Neuronal stem cell (in vitro differentiated cells): ENCODE data around the gene ZNF285.

ENCODE experiments used
- DNase-seq: peaks from one replicate; pipeline ENCODE4 v3.0.0-alpha.2; 2013; ENCODE audit warnings: low spot score
- H2AFZ ChIP-seq: one replicate; pipeline ENCODE4 v1.6.1; 2013; ENCODE audit warnings: mild to moderate bottlenecking, low read length, inconsistent platforms
- H2AK5ac ChIP-seq: 2 replicates; pipeline ENCODE4 v1.6.1; 2013; ENCODE audit warnings: low read depth, mild to moderate bottlenecking, inconsistent platforms, low read length, moderate library complexity, mixed read lengths
- H2BK120ac ChIP-seq: 2 replicates; pipeline ENCODE4 v1.6.1; 2013; ENCODE audit warnings: low read depth, mild to moderate bottlenecking, inconsistent platforms, low read length, moderate library complexity, mixed read lengths
- H2BK12ac ChIP-seq: one replicate; pipeline ENCODE4 v1.6.1; 2013; ENCODE audit warnings: low read length, inconsistent platforms
- H2BK15ac ChIP-seq: 2 replicates; pipeline ENCODE4 v1.6.1; 2013; ENCODE audit warnings: mild to moderate bottlenecking, low read length, inconsistent platforms, mixed read lengths
- H2BK5ac ChIP-seq: one replicate; pipeline ENCODE4 v1.6.1; 2013; ENCODE audit warnings: inconsistent platforms, mild to moderate bottlenecking, low read length, moderate library complexity
- H3K14ac ChIP-seq: one replicate; pipeline ENCODE4 v1.6.1; 2013; ENCODE audit warnings: low read length, inconsistent platforms
- H3K18ac ChIP-seq: 2 replicates; pipeline ENCODE4 v1.6.1; 2013; ENCODE audit warnings: low read length, inconsistent platforms
- H3K23ac ChIP-seq: 2 replicates; pipeline ENCODE4 v1.6.1; 2013; ENCODE audit warnings: low read depth, mild to moderate bottlenecking, mixed read lengths, low read length, inconsistent platforms; ENCODE audit not compliant: poor library complexity
- H3K27ac ChIP-seq: replicated peaks from 3 replicates; pipeline ENCODE4 v1.5.1; 2013; ENCODE audit warnings: low read length, inconsistent platforms
- H3K27me3 ChIP-seq, 3 experiments: 2 replicates each; pipeline ENCODE4 v1.6.1; 2013; ENCODE audit warnings: low read length in 3 of 3, mild to moderate bottlenecking in 2 of 3, inconsistent platforms in 1 of 3, low read depth in 1 of 3, mixed read lengths in 1 of 3, moderate library complexity in 1 of 3; ENCODE audit not compliant: control insufficient read depth in 3 of 3, insufficient read depth in 3 of 3
- H3K36me3 ChIP-seq, 2 donors: replicated peaks in 1 of 2; 2 replicates each; pipeline ENCODE4 v1.6.1; 2013; ENCODE audit warnings: low read length in 2 of 2; ENCODE audit not compliant: control insufficient read depth in 2 of 2, insufficient read depth in 2 of 2
- H3K4ac ChIP-seq: 2 replicates; pipeline ENCODE4 v1.6.1; 2013; ENCODE audit warnings: inconsistent platforms, mild to moderate bottlenecking, low read length, moderate library complexity
- H3K4me1 ChIP-seq, 2 donors: 1 replicate in 1 of 2; 2 replicates in 1 of 2; pipeline ENCODE4 v1.6.1; 2013; ENCODE audit warnings: low read length in 2 of 2, low read depth in 1 of 2; ENCODE audit not compliant: control insufficient read depth in 2 of 2, insufficient read depth in 1 of 2
- H3K4me2 ChIP-seq: one replicate; pipeline ENCODE4 v1.6.1; 2013; ENCODE audit warnings: mild to moderate bottlenecking, low read length, inconsistent platforms; ENCODE audit not compliant: insufficient read depth, poor library complexity, severe bottlenecking
- H3K4me3 ChIP-seq, 2 donors: 2 replicates each; pipeline ENCODE4 v1.5.1; 2013; ENCODE audit warnings: low read length in 2 of 2, mild to moderate bottlenecking in 2 of 2, inconsistent platforms in 1 of 2, moderate library complexity in 1 of 2
- H3K79me1 ChIP-seq: one replicate; pipeline ENCODE4 v1.6.1; 2013; ENCODE audit warnings: low read depth, mild to moderate bottlenecking, inconsistent platforms, low read length, moderate library complexity
- H3K9ac ChIP-seq: one replicate; pipeline ENCODE4 v1.6.1; 2013; ENCODE audit warnings: mild to moderate bottlenecking, low read depth, low read length, inconsistent platforms; ENCODE audit not compliant: poor library complexity
- H3K9me3 ChIP-seq, 2 donors: replicated peaks in 1 of 2; 2 replicates each; pipeline versions ENCODE3 to v1.6.1; 2013; ENCODE audit warnings: low read length in 2 of 2, mild to moderate bottlenecking in 2 of 2, inconsistent platforms in 1 of 2, low read depth in 1 of 2, mixed read lengths in 1 of 2, moderate library complexity in 1 of 2; ENCODE audit not compliant: control insufficient read depth in 2 of 2, insufficient read depth in 1 of 2
- H4K8ac ChIP-seq: one replicate; pipeline ENCODE4 v1.6.1; 2013; ENCODE audit warnings: low read depth, mild to moderate bottlenecking, inconsistent platforms, low read length, moderate library complexity
- H4K91ac ChIP-seq: one replicate; pipeline ENCODE4 v1.6.1; 2013; ENCODE audit warnings: low read length, low read depth, mild to moderate bottlenecking, inconsistent platforms; ENCODE audit not compliant: poor library complexity
- WGBS, 2 donors: extraction: QIAGEN DNeasy Blood & Tissue Kit; methylation state at CpG; one replicate each; pipeline ENCODE4 v1.1.7; 2013; ENCODE audit warnings: missing lambda C conversion rate in 2 of 2, mixed read lengths in 1 of 2; ENCODE audit not compliant: insufficient read length in 2 of 2, insufficient replicate concordance in 1 of 2; ENCODE audit errors: extremely low coverage in 2 of 2; 5-methylcytosine and 5-hydroxymethylcytosine counted together

Gene ZNF285

GRCh38 chr19:44374789-44375188, 26.6 kb downstream of the ZNF285 start:
- Histone ChIP-seq H3K4me2 (no peak overlapping the region), H3K4me3 (no peak overlapping the region), H3K14ac (no peak overlapping the region), H2BK120ac (no peak overlapping the region), H2BK5ac (no peak overlapping the region), H3K9me3 (no peaks in the 10 kb centered on the region), H4K8ac (no peak overlapping the region), H3K9ac (no peak overlapping the region), H3K4me1 (no peaks in the 10 kb centered on the region), H3K18ac (no peak overlapping the region), H4K91ac (no peak overlapping the region), H3K23ac (no peak overlapping the region), H3K79me1 (no peaks in the 10 kb centered on the region), H3K27ac (no peak overlapping the region), H2AK5ac (no peak overlapping the region), H2BK12ac (no peak overlapping the region), H3K4ac (no peak overlapping the region), H3K27me3 (no peaks in the 10 kb centered on the region), H3K36me3 (no peaks in the 10 kb centered on the region), H2BK15ac (no peak overlapping the region), H2AFZ (no peak overlapping the region)
- DNase-seq = no peak
- WGBS, 2 donors = no CpG with 5 or more reads among the region's 2 CpGs

GRCh38 chr19:44371815-44372480, 29.5 kb downstream of the ZNF285 start:
- H3K9me3 ChIP-seq = no peaks in the 10 kb centered on the region
- no peak overlapping the region for H2AFZ ChIP-seq
- no peak overlapping the region for H2BK15ac ChIP-seq
- no peak overlapping the region for H4K91ac ChIP-seq
- no peak overlapping the region for H3K18ac ChIP-seq
- no peak overlapping the region for H3K23ac ChIP-seq
- H3K27me3 ChIP-seq = no peaks in the 10 kb centered on the region
- no peaks in the 10 kb centered on the region for H3K4me1 ChIP-seq
- no peak overlapping the region for H2BK12ac ChIP-seq
- WGBS, 2 donors = 100% methylated on average over 1 of the region's 20 CpGs
- H3K4me2 ChIP-seq = no peak overlapping the region
- H3K4me3 ChIP-seq = no peak overlapping the region
- H3K9ac ChIP-seq = no peak overlapping the region
- DNase-seq = no peak
- H3K27ac ChIP-seq = no peak overlapping the region
- H2BK120ac ChIP-seq = no peak overlapping the region
- H3K79me1 ChIP-seq = no peaks in the 10 kb centered on the region
- H4K8ac ChIP-seq = no peak overlapping the region
- H2BK5ac ChIP-seq = no peak overlapping the region
- no peaks in the 10 kb centered on the region for H3K36me3 ChIP-seq
- H3K14ac ChIP-seq = no peak overlapping the region
- no peak overlapping the region for H3K4ac ChIP-seq
- H2AK5ac ChIP-seq = no peak overlapping the region

GRCh38 chr19:44367024-44367423, 34.4 kb downstream of the ZNF285 start:
- H3K9ac ChIP-seq = no peak overlapping the region
- H2AK5ac ChIP-seq = no peak overlapping the region
- H3K36me3 ChIP-seq = no peaks in the 10 kb centered on the region
- no peaks in the 10 kb centered on the region for H3K9me3 ChIP-seq
- H3K14ac ChIP-seq = no peak overlapping the region
- no peak overlapping the region for H2BK5ac ChIP-seq
- no peak overlapping the region for H3K4me2 ChIP-seq
- no peak overlapping the region for H2BK15ac ChIP-seq
- no peak overlapping the region for H3K18ac ChIP-seq
- no peak overlapping the region for H4K91ac ChIP-seq
- H3K27ac ChIP-seq = no peak overlapping the region
- no peaks in the 10 kb centered on the region for H3K27me3 ChIP-seq
- no peak overlapping the region for H2BK12ac ChIP-seq
- no peak overlapping the region for H4K8ac ChIP-seq
- no peaks in the 10 kb centered on the region for H3K79me1 ChIP-seq
- H3K4ac ChIP-seq = no peak overlapping the region
- WGBS, 2 donors = no CpG with 5 or more reads among the region's 17 CpGs
- no peak overlapping the region for H3K4me3 ChIP-seq
- no peaks in the 10 kb centered on the region for H3K4me1 ChIP-seq
- no peak overlapping the region for H2BK120ac ChIP-seq
- no peak overlapping the region for H2AFZ ChIP-seq
- H3K23ac ChIP-seq = no peak overlapping the region
- DNase-seq = no peak

GRCh38 chr19:44356383-44357111, 44.9 kb downstream of the ZNF285 start, which contains the start of gene ZNF112:
Gene ZNF112, minus strand, starts transcription at chr19:44356680. Its CDS starts 16,141 bp downstream, at chr19:44340539.
- DNase-seq = peak; percentile 78
- Histone ChIP-seq H3K27me3 (no peaks in the 10 kb centered on the region), H4K8ac (no peak within 1 kb of the TSS), H3K23ac (no peak within 1 kb of the TSS), H4K91ac (no peak within 1 kb of the TSS), H2BK12ac (no peak within 1 kb of the TSS), H3K4ac (no peak within 1 kb of the TSS), H3K18ac (peak within 1 kb of the TSS; percentile 20), H3K9me3 (peaks cover 1 to 17% of the 10 kb centered on the region in 2 donors), H2BK15ac (no peak within 1 kb of the TSS), H2AFZ (peak within 1 kb of the TSS; percentile 87), H3K79me1 (peaks cover 3% of the 10 kb centered on the region), H2AK5ac (no peak within 1 kb of the TSS), H3K4me2 (peak within 1 kb of the TSS; percentile 54), H2BK120ac (no peak within 1 kb of the TSS), H3K14ac (no peak within 1 kb of the TSS), H3K4me1 (peaks cover 2 to 3% of the 10 kb centered on the region in 2 donors), H3K9ac (peak within 1 kb of the TSS; percentile 82), H2BK5ac (no peak within 1 kb of the TSS), H3K27ac (no peak within 1 kb of the TSS), H3K4me3 (peak within 1 kb of the TSS; percentile 85 to 99), H3K36me3 (no peaks in the 10 kb centered on the region)
- no CpG with 5 or more reads among the region's 38 CpGs for WGBS, 2 donors
